Keratinocyte (primary cell): ENCODE data around the gene ACYP1.

Experiments
- EZH2 ChIP-seq: IDR thresholded peaks from one replicate; pipeline ENCODE4 v1.6.1; 2012; ENCODE audit warnings: inconsistent platforms, mild to moderate bottlenecking, low read length, moderate library complexity
- TF ChIP-seq, protein P1 (sequence below), 3 experiments: IDR thresholded peaks in 1 of 3; conservative IDR thresholded peaks in 1 of 3; optimal IDR thresholded peaks in 1 of 3; 2 replicates in 2 of 3; 3 replicates in 1 of 3; pipeline versions ENCODE3 to v1.5.1; 2011; ENCODE audit warnings: low read length in 3 of 3, mild to moderate bottlenecking in 3 of 3, moderate library complexity in 2 of 3, control low read depth in 1 of 3, inconsistent platforms in 1 of 3; ENCODE audit not compliant: insufficient read depth in 2 of 3; ENCODE audit errors: extremely low read depth in 1 of 3

DNA sequence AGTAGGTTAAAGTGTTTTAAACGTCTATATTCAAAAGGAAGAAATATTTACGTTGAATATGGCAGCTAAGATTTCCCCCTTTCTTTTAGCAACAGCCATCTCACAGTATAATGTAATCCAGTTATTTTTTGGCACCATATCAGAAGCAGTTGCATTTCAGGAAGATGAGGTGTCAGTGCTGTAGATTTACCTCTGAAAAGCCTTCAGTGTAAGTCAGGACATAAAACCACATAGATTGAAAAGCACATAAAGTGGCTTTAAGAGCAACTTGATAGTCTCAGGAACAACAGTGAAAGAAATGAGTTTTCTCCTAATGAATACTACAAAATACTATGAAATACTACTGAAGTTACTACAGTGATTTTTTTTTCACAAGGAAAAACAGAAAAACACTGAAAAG, 19.5 kb downstream of the ACYP1 start:
- no peak for TF ChIP-seq EZH2
- TF ChIP-seq, protein P1, sequence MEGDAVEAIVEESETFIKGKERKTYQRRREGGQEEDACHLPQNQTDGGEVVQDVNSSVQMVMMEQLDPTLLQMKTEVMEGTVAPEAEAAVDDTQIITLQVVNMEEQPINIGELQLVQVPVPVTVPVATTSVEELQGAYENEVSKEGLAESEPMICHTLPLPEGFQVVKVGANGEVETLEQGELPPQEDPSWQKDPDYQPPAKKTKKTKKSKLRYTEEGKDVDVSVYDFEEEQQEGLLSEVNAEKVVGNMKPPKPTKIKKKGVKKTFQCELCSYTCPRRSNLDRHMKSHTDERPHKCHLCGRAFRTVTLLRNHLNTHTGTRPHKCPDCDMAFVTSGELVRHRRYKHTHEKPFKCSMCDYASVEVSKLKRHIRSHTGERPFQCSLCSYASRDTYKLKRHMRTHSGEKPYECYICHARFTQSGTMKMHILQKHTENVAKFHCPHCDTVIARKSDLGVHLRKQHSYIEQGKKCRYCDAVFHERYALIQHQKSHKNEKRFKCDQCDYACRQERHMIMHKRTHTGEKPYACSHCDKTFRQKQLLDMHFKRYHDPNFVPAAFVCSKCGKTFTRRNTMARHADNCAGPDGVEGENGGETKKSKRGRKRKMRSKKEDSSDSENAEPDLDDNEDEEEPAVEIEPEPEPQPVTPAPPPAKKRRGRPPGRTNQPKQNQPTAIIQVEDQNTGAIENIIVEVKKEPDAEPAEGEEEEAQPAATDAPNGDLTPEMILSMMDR (optimal IDR thresholded peaks at IDR 0.05 in 1 of 3, IDR thresholded peaks at IDR 0.05 in 1 of 3, conservative IDR thresholded peaks at IDR 0.05 in 1 of 3; ENCODE audit: extremely low read depth in 1 of 3, insufficient read depth in 2 of 3, low read length in 3 of 3), result no peak
